GM19468 (cell line): ENCODE data around the gene CARM1.

Experiments
- ATAC-seq: cut with Tn5 transposase; IDR thresholded peaks from one replicate; pipeline ENCODE4 v1.9.1; 2021; ENCODE audit warnings: mild to moderate bottlenecking, moderate library complexity, moderate number of reproducible peaks; ENCODE audit not compliant: unreplicated experiment; ENCODE audit errors: extremely low read depth

CARM1 gene

DNA sequence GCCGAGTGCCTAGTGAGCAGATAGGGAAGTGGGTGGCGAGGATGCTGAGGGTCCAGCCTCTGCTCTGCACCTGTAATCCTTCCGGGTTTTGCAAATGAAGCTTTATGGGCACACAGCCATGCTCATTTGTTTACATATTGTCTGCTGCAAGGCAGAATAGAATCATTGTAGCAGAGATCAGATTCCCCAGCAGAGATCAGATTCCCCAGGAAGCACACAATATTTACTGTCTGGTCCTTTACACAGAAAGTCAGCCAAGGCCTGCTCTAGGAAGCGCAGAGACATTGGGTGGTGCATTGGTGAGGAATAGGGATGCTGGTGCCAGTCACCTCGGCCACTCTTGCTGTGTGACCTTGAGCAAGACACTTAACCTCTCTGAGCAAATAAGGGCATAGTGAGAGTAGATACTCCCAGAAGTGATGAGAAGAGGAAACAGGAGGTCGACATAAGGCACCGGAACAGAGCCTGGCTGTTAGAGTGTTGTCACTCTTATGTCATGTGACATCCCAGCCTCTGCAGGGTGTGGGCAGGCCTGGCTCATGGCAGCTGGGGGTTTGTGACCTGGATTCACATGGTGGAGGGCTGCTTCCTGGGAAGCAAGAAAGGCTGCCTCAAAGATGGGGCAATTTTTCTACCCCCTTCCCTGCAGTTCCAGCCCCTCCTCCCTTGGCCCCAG is 25.6 kb downstream of the CARM1 start:
- ATAC-seq: no peak

DNA sequence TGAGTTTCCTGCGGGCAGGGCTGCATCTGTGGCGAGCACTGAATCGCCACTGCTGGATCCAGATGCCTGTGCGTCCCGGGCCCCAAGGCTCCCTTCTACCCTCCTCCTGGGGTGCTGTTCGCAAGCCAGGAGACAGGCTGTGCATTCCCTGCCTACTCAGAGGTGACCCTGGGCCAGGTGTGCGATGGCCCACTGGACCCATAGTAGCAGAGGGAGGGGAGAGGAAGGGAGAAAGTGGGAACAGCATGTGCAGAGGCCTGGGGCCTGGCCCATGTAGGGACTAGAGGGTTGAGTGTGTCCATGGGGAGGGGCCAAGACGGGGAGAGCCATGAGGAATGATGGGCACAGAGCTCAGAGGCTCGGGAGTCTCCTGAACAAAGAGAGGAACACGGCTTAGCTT is 27.3 kb downstream of the CARM1 start:
- no peak for ATAC-seq

DNA sequence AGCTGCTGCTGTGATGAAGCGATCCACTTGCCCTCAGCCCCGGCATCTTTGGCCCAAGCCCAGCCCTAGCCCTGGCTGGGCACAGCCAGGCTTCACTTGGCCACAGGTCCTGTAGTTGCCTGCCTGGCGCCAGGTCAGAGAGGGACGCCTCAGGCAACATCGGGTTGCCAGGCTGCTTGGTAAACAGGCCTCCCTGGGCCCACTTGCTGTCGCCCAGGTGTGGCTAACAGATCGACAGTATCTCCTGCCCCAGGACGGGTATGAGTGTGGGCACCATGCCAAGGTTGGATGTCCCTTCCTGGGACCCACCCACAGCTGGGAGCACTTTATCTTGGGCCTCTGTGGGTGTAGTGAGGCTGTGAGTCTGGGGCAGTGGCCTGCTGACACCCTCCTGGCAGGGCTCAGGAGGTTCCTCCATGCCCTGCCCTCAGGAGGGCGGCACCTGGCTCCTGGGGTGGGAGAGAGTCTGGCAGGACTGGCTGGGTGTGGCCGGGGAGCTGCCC is 27.8 kb downstream of the CARM1 start:
- no peak for ATAC-seq

DNA sequence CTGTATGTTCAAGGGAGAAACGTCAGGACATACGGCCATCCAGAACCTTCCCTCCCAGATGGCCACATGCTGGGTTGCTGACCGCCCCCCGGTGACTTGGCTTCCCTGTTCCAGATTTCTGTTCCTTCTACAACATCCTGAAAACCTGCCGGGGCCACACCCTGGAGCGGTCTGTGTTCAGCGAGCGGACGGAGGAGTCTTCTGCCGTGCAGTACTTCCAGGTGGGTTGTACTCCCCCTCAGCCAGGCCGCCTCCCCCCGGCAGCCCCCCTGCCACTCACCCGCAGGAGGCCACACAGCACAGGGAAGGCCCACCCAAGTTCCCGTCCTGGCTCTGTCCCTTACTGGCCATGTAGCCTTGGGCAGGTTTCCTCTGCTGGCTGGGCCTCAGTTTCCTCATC is 36.6 kb downstream of the CARM1 start:
- no peak for ATAC-seq

DNA sequence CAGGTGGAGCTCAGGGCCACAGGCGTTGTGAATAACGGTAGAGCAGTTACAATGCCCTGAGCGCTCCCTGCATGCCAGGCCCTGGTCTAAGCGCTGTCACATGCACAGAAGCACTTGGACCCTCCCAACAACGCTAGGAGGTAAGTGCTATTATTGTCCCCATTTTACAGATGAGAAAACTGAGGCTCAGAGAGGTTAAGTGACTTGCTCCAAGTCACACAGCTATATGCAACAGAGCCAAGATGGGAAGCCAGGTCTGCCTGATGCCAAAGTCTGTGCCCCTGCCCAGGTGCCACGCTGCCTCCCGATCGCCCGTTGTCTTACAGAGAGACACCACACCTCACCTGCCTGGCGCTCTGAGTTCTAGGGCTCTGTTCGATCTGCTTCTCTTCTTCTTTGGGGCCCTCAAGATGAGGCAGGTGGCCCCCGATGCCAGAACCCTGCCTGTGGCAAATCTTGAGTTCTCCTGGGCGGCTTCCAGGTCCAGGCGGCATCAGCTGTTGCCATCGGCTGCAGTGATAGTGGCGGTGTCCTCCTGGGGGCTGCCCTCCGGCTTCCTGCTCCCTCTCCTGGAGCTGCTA is 37.1 kb downstream of the CARM1 start:
- no peak for ATAC-seq

DNA sequence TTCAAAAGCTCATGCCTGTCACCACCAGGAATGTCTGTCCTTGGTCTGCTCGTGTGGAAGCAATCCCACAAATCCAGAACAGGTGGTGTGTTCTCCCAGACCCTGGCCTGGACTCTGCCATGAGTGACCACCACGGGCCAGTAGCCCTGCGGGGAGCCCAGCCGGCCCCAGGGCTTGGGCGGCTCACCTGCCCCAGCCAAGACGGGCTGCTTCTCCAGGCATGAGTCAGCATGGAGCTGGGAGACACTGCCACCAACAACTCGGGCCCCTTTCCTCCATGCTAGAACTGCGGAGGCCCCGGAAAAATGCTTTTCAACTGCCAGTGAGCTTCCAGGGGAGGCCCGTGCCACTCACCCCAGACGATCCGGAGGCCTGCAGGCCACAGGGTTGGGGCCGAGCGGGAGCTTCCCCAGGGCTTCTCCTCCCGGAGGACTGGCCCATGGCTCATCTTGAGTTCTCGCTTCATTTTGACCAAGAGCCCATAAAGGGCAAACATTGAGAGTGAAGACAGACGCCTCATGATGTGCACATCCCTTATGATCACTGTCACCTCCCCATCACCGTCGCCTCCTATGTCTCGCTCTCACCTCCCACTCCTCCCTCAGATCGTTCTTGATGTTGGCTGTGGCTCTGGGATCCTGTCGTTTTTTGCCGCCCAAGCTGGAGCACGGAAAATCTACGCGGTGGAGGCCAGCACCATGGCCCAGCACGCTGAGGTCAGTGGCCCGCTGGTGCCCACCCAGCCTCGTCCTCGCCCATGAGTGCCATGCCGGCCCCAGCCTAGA is 40.4 kb downstream of the CARM1 start:
- no peak for ATAC-seq

DNA sequence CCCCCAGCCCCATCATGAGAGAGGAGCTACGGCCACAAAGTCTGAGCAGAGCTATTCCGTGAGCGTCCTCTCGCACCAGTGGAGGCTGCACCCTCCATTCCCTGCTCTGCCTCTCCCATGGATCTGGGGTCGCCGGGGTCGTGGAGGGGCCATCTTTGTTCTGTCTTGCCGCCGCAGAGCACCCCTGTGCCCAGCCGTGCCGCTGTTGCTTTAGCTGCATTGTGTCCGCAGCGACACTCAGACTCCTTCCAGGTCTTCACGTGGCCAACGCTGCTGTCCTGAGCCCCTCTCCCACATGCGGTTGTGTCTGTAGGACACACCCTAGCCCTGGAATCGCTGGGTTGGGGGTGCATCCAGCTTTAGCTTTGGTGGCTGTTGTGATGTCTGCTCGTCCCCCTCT is 41.3 kb downstream of the CARM1 start:
- ATAC-seq: no peak

DNA sequence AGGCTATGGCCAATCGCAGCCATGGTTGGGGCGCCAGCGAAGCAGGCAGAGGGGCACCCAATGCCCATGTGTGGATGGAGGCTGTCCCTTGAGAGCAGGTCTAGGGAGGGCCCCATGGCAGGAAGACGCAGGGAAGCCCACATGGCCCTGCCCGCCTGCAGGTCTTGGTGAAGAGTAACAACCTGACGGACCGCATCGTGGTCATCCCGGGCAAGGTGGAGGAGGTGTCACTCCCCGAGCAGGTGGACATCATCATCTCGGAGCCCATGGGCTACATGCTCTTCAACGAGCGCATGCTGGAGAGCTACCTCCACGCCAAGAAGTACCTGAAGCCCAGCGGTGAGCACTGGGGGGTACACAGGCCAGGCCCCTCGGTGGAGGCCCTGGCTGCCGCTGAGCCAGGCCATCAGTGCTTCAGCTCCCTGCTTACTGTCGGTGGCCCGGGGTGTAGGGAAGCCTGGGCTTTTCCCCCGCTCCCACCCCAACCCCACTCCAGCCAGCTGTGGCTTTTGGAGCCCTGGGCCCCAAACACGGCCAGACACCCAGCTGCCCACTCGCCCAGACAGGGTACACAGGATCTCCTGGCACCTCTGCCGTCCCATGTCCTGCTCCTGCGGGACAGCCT is 42.5 kb downstream of the CARM1 start:
- ATAC-seq: no peak

DNA sequence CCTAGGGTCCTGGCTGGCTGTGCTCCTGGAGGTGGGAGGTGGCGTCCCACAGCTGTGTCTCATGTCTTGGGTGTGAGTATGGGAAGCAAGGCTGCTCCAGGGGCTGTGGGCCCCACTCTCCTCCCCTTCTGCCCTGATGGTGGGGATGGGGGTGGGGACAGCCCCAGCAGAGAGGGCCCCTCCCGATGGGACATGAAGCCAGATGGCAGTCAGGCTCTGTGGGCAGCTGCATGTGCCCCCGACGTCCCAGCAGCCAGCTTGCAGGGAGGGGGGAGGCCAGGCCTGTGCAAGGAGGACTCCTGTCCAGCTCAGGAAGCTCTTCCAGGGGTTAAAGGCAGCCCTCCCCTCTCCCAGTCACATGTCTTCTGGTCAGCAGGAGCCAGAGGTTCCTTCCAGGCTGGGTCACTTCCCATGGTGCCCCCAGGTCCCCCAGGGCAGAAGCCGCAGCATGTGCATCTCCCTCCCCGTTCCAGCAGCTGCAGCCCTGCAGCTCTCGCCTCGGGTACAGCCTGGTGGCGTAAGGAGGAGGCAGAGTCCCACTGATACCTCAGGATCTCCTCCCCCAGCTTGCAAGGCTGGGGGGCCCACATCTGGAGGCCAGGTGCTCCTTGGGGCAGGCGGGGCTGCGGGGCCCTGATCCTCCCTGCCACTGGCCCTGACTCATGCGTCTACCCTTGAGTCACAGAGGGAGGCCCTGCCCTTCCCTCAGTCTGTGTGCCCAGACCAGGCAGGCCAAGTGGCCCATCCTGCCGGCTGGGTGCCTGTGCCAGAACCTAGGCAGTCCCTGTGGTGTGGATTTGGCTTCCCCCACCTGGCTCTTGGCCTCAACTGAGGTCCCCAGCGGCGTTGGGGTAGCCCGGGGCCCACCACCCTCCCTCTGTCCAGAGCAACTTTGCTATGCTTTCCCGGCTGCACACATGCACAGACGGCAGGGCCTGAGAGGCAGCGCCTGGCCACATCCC is 44.1 kb downstream of the CARM1 start:
- no peak for ATAC-seq

DNA sequence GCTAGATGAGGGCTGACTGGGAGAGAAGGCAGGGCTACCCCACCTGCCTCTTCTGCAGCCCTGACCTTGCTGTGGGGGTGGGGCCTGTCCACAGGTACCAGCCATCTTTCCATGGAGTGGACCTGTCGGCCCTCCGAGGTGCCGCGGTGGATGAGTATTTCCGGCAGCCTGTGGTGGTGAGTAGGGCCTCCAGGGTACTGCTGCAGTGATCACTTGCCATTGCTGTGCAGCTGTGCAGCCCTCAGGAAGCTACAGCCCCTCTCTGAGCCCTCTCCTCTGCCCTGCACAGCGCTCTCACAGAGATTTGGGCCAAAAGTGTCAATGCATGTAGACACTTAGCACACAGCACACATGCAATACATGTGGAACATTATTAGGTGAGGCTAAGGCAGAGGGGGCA is 45.2 kb downstream of the CARM1 start:
- no peak for ATAC-seq

DNA sequence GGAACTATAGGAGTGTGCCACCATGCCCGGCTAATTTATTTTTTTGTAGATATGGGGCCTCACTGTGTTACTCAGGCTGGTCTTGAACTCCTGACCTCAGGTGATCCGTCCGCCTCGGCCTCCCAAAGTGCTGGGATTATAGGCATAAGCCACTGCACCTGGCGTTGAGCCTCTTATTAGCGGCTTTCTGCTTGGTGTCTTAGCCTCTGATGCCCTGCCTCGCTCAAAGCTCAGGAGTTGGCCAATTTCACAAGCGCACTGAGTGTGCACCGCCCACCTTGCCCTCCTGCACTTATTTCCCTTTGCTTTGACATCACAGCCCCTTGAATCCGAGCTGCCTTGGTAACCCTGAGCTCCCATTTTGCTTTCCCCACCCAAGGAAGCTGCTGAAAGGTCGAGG is 47.0 kb downstream of the CARM1 start:
- no peak for ATAC-seq

DNA sequence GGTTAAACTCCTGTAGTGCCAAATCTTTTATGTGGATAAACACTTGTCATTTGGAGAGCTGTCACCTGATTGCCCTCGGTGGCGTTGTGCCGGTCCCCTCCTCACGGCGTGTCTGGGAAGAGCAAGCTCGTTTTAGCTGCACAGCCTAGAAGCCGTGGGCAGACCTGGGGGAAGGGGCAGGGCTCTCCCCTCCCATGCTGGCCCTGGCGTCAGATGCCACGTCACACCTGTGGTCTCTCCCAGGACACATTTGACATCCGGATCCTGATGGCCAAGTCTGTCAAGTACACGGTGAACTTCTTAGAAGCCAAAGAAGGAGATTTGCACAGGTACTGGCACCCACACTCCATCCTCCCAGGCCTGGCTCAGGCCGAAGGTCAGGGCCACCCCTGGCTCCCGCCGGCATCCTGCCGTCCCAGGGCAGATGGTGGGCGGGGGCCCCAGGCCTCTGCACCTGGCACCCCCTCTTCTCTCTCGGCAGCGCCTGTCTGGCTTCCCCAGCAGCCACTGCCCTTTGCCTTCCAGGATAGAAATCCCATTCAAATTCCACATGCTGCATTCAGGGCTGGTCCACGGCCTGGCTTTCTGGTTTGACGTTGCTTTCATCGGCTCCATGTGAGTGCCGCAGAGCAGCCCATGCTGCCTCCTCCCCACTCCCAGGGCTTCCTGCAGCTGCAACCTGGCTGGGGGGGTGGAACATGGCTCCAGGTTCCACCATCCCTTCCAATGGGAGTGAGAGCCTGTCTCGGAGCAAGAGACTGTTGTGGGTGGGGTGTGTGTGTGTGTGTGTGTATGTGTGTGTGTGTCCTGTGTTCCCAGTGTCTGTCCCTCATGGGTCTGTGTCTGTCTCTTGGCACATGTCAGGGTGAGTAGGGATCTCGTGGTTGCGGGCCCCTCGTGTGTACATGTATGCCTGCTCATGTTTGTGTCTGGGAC is 48.3 kb downstream of the CARM1 start:
- ATAC-seq: no peak

DNA sequence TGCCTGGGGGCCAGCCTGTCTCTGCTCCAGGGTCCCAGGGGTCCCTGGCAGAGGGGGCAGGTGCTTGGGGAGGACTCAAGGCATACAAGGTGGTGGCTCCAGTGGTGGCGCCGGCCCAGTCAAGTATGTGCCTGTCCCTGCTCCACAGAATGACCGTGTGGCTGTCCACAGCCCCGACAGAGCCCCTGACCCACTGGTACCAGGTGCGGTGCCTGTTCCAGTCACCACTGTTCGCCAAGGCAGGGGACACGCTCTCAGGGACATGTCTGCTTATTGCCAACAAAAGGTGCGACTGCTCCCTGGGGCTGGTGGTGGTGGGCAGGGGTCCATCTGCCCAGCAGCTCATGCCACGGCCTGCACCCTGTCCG is 48.9 kb downstream of the CARM1 start:
- no peak for ATAC-seq

DNA sequence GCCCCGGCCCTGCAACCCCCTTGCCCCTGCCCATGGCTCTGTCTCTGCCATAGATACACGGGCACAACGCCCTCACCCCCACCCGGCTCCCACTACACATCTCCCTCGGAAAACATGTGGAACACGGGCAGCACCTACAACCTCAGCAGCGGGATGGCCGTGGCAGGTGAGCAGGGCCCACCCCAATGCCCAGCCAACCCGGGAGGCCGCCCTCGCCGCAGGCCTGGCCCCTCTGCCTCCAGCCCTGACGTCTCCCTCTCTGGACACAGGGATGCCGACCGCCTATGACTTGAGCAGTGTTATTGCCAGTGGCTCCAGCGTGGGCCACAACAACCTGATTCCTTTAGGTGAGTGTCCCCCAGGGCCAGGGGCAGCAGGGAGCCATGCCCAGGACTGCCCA is 49.4 kb downstream of the CARM1 start:
- ATAC-seq: no peak

DNA sequence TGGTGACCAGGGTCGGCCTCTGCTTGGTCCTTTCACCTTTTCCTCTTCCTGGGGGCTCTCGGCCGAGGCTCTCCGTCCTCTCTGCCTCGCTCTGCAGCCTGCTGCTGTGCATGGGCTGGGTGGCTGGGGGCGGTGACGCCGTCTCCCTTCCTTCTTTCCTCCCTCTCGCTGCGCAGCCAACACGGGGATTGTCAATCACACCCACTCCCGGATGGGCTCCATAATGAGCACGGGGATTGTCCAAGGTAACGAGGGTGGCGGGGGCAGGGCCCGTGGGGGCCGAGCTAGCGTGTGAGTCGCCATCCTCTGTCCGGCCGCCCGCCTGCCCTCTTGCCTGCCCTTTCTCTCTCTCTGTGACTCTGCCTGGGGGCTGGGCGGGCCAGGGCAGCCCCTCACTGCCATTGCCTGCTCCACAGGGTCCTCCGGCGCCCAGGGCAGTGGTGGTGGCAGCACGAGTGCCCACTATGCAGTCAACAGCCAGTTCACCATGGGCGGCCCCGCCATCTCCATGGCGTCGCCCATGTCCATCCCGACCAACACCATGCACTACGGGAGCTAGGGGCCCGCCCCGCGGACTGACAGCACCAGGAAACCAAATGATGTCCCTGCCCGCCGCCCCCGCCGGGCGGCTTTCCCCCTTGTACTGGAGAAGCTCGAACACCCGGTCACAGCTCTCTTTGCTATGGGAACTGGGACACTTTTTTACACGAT is 50.0 kb downstream of the CARM1 start:
- ATAC-seq: no peak

DNA sequence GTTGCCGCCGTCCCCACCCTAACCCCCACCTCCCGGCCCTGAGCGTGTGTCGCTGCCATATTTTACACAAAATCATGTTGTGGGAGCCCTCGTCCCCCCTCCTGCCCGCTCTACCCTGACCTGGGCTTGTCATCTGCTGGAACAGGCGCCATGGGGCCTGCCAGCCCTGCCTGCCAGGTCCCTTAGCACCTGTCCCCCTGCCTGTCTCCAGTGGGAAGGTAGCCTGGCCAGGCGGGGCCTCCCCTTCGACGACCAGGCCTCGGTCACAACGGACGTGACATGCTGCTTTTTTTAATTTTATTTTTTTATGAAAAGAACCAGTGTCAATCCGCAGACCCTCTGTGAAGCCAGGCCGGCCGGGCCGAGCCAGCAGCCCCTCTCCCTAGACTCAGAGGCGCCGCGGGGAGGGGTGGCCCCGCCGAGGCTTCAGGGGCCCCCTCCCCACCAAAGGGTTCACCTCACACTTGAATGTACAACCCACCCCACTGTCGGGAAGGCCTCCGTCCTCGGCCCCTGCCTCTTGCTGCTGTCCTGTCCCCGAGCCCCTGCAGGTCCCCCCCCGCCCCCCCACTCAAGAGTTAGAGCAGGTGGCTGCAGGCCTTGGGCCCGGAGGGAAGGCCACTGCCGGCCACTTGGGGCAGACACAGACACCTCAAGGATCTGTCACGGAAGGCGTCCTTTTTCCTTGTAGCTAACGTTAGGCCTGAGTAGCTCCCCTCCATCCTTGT is 50.7 kb downstream of the CARM1 start:
- ATAC-seq: no peak

DNA sequence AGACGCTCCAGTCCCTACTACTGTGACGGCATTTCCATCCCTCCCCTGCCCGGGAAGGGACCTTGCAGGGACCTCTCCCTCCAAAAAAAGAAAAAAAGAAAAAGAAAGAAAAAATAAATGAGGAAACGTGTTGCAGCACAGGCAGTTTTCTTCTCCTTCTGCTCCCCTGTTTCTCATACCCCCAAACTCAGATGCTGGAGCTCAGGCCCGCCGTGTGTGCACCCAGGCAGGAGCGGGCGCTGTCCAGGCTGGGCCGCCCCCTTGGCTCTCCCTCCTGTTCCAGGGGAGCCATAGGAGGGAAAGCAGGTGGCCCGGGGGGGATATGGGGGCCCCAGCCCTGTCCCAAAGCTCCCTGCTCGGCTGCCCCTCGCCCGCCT is 51.3 kb downstream of the CARM1 start:
- ATAC-seq: no peak
